Left ventricle myocardium inferior (tissue), 1 donor: ENCODE results near the gene ZBTB7B. TPM values are rescaled to one million over a fixed set of nuclear protein-coding genes. Genes with fewer than 3 reads are reported as not detected.

Source experiments
- DNase-seq: peaks from one replicate; pipeline ENCODE4 v3.0.0-alpha.2; 2020
- H3K27ac ChIP-seq: fragments of 200-600 bp; replicated peaks from 2 replicates; pipeline ENCODE4 v1.8.0; 2021
- H3K27me3 ChIP-seq: fragments of 200-600 bp; 2 replicates; pipeline ENCODE4 v1.8.0; 2021; ENCODE audit warnings: low read depth
- H3K36me3 ChIP-seq: fragments of 200-600 bp; 2 replicates; pipeline ENCODE4 v1.8.0; 2021
- H3K4me1 ChIP-seq: fragments of 200-600 bp; 2 replicates; pipeline ENCODE4 v1.8.0; 2021
- H3K4me3 ChIP-seq: fragments of 200-600 bp; 2 replicates; pipeline ENCODE4 v1.8.0; 2021; ENCODE audit warnings: mild to moderate bottlenecking, moderate library complexity
- H3K9me3 ChIP-seq: fragments of 200-600 bp; replicated peaks from 2 replicates; pipeline ENCODE4 v1.8.0; 2021
- CTCF ChIP-seq: fragments of 200-600 bp; IDR thresholded peaks from 2 replicates; pipeline ENCODE4 v1.8.0; 2021; ENCODE audit warnings: antibody characterized with exemption, mild to moderate bottlenecking, borderline replicate concordance
- intact Hi-C: fragments of 100-400 bp; cut with micrococcal nuclease; formaldehyde crosslinking; loops from one replicate; pipeline ENCODE4 v1.11.0; 2022
- total RNA-seq: library from RNA; stranded (reverse); fragmentation: NEBNext Ultra II Directional; extraction: Animal tissue kit (Norgen Biotek cat#: 25700); gene quantifications from one replicate; pipeline ENCODE4 v1.2.1, GENCODE V29; 2021
- donor health status: DM: no; HTN: yes; CAD: no; lungs with severe emphysema.

The ZBTB7B gene
- total RNA-seq, 1 donor from 2014 or later, result 42.8 TPM

DNA sequence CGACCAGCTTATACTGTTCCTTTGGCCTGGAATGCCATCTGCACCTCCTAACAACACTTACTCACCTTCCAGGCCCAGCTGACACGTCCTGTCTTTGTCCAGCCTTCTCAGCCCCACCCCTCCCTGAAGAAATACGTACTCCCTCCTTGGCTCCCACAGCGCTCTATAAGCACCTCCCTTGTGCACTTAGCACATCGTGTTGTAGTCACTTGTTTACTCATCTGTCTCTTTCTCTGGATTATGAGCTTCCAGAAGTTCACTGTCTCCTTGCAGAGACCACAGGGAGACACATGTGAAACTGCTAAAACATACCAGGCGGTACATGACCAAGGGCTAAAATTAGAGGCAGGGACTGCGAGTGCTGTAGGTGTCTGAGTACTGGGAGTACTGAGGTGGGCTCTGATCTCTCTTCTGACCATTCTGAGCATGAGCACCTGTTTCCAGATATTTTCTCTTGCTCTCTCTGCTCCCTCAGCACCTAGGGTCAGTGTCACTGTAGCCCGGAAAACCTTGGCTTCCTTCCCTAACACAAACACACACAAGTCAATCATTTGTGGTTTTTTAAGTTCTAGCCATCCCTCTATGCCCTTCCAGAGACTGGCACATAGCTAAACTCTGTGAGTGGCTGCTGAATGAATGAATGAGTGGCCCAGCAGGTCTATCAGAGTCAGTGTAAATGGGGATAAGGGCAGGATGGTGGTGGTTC is 36.2 kb downstream of the ZBTB7B start:
- Histone ChIP-seq H3K9me3 (no peaks in the 10 kb centered on the region), H3K4me1 (peaks cover 12% of the 10 kb centered on the region), H3K27ac (no peak overlapping the region), H3K36me3 (no peaks in the 10 kb centered on the region), H3K4me3 (no peak overlapping the region), H3K27me3 (no peaks in the 10 kb centered on the region)
- DNase-seq, result no peak
- intact Hi-C loops, result no loop called here
- TF ChIP-seq CTCF, result no peak

- Histone ChIP-seq H3K9me3 (no peaks in the 10 kb centered on the region), H3K27me3 (no peaks in the 10 kb centered on the region), H3K4me1 (peaks cover 12% of the 10 kb centered on the region), H3K27ac (no peak overlapping the region), H3K4me3 (no peak overlapping the region), H3K36me3 (no peaks in the 10 kb centered on the region)
- DNase-seq, result no peak
- intact Hi-C loops, result no loop called here
- TF ChIP-seq CTCF, result no peak
Measured at GRCh38 chr1:155039308-155039669, 36.7 kb downstream of the ZBTB7B start.

DNA sequence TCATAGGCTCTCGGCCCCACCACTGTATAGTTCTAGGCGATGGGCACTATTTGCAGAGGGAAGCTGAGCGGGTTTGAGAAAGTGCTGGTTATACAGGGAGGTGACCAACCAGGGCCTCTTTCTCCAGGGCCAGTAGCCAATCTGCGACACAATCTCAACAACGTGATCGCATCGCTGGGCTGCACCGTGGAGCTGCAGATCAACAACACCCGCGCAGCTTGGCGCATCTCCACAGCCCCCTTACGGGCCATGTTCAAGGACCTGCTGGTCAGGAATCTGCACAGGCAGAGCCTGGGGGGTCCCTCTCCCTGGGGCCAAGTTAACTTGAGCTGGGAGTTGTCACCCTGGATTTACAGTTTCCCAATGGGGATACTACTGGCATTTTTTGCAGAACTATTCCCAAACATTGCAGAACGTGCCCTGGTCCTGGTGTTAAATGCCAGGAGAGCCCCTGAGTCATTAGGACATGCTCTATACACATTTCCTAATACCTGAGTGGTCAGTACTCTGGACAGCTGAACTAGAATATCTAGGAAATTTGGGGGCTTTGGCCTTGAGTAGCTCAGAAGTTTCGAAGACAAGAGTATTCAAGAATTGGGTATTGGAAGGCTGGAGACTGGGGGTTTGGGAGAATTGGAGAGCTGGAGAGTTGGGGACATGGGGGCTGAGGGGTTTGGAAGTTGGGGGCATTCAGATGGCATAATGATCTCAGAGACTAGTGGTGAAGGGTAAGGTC is 37.9 kb downstream of the ZBTB7B start:
- intact Hi-C loops, result no loop called here
- DNase-seq, result no peak
- no peaks in the 10 kb centered on the region for H3K36me3 ChIP-seq
- no peaks in the 10 kb centered on the region for H3K9me3 ChIP-seq
- H3K27ac ChIP-seq, result no peak overlapping the region
- peaks cover 22% of the 10 kb centered on the region for H3K4me1 ChIP-seq
- TF ChIP-seq CTCF, result no peak
- H3K4me3 ChIP-seq, result no peak overlapping the region
- no peaks in the 10 kb centered on the region for H3K27me3 ChIP-seq

GRCh38 chr1:155042789-155043188 is 40.2 kb downstream of the ZBTB7B start:
- no peak for DNase-seq
- no peak for TF ChIP-seq CTCF
- Histone ChIP-seq H3K27me3 (no peaks in the 10 kb centered on the region), H3K4me1 (peaks cover 18% of the 10 kb centered on the region), H3K36me3 (no peaks in the 10 kb centered on the region), H3K4me3 (no peak overlapping the region), H3K27ac (no peak overlapping the region), H3K9me3 (no peaks in the 10 kb centered on the region)
- intact Hi-C loops, result no loop called here

DNA sequence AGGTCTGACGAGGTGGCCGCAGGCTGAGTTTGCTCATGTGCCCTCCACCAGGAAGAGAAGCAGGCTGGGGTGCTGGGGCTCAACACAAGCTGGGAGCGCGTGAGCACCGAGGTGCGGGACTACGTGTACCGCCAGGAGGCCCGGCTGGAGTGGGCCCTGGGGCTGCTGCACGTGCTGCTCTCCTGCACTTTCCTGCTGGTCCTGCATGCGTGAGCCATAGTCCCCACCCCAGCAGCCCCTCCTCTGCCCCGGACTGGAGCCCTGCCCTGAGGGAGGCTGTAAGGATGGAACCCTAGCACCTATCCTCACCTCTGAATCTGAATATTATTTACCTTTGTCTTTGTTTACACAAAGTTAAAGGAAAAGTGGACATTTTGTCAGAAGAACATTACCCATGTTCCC is 40.7 kb downstream of the ZBTB7B start:
- Histone ChIP-seq H3K27me3 (no peaks in the 10 kb centered on the region), H3K4me1 (peaks cover 18% of the 10 kb centered on the region), H3K27ac (no peak overlapping the region), H3K36me3 (no peaks in the 10 kb centered on the region), H3K4me3 (no peak overlapping the region), H3K9me3 (no peaks in the 10 kb centered on the region)
- intact Hi-C loops, result no loop called here
- TF ChIP-seq CTCF, result no peak
- DNase-seq, result no peak
